ENCODE results near the gene CTCFL. TPM values are rescaled to one million over a fixed set of nuclear protein-coding genes. Genes with fewer than 3 reads are reported as not detected.

CTCFL gene
- total and polyA plus RNA-seq, 3 donors from 2014 or later, result 19.8 to 33.9 (median 24.8) TPM

DNA sequence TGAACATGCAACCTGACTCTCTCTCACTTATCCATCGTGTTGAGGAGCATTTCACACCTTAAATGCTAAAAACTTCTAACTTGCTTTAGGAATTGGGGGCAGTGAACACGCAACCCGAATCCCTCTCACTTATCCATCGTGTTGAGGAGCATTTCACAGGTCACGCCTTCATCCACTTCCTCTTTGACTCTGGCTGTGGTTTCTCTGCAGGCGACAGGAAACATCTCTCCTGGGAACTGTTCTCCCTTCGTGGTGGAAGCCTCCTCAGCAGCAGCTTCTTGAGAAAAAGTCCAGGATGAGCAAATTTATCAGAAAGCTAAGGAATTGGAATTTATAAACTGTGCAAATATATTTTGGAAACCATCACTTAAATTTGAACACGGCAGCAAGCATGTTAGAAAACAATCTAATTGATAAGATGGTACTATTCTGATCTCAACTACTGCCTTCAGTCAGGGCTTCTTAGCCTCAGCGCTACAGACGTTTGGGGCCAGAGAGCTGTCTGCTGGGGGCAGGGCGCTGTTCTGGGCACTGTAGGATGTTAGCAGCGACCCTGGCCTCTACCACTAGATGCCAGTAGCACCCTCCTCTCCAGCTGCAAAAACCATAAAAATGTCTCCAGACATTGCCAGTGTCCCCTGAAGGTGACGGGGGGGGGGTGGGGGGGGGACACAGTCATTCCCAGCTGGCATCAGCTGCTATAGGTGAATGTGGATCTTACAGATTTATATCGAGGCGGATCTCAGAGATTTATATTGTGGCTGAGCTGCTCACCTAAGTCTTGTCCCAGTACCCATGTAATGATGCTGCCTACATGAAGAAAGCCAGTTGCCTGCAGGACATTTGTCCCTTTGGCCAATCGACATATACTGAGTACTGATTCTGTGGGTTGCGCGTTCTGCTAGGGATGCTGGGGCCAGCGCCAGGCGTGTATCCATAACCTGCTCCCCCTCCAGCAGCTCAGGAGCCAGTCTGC lies 26.2 kb downstream of the CTCFL start:
- intact Hi-C loops (cut with DNase I; ENCODE audit: low total_unique reads), result loop anchor here (5.0 kb wide), 1 partner anchor 116 kb away; no protein-coding TSS in a partner anchor
- H3K36me3 ChIP-seq (ENCODE audit: low read depth, missing control alignments), result no peaks in the 10 kb centered on the region
- peak; percentile 55 for DNase-seq
- WGBS, 2 donors, result 55 to 67% methylated on average over 20 of the region's 20 CpGs
- H3K4me3 ChIP-seq, result no peak overlapping the region
- no peak overlapping the region for H3K27ac ChIP-seq
- TF ChIP-seq POLR2A (IDR thresholded peaks at IDR 0.05), result no peak
- TF ChIP-seq, protein P1, sequence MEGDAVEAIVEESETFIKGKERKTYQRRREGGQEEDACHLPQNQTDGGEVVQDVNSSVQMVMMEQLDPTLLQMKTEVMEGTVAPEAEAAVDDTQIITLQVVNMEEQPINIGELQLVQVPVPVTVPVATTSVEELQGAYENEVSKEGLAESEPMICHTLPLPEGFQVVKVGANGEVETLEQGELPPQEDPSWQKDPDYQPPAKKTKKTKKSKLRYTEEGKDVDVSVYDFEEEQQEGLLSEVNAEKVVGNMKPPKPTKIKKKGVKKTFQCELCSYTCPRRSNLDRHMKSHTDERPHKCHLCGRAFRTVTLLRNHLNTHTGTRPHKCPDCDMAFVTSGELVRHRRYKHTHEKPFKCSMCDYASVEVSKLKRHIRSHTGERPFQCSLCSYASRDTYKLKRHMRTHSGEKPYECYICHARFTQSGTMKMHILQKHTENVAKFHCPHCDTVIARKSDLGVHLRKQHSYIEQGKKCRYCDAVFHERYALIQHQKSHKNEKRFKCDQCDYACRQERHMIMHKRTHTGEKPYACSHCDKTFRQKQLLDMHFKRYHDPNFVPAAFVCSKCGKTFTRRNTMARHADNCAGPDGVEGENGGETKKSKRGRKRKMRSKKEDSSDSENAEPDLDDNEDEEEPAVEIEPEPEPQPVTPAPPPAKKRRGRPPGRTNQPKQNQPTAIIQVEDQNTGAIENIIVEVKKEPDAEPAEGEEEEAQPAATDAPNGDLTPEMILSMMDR (IDR thresholded peaks at IDR 0.05), result peak in 1 of 3 experiments; percentile 11
- no peaks in the 10 kb centered on the region for H3K27me3 ChIP-seq
- no peaks in the 10 kb centered on the region for H3K9me3 ChIP-seq
- no peaks in the 10 kb centered on the region for H3K4me1 ChIP-seq

DNA sequence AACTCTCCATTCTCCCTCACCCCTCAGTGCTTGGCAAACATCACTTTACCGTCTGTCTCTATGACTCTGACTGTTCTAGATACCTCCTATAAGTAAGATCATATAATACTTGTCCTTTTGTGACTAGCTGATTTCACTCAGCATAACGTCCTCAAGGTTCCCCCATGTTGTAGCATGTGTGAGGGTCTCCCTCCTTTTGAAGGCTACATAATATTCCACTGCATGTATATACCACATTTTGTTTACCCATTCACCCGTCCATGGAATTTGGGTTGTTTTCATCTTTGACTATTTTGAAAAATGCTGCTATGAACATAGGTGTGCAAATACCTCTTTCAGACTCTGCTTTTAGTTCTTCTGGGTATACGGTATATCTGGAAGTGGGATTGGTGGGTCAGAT lies 28.3 kb downstream of the CTCFL start:
- H3K36me3 ChIP-seq (ENCODE audit: low read depth, missing control alignments), result no peaks in the 10 kb centered on the region
- no peak for DNase-seq
- no peaks in the 10 kb centered on the region for H3K9me3 ChIP-seq
- H3K27ac ChIP-seq, result no peak overlapping the region
- H3K4me1 ChIP-seq, result no peaks in the 10 kb centered on the region
- intact Hi-C loops (cut with DNase I; ENCODE audit: low total_unique reads), result loop anchor here (5.0 kb wide), 1 partner anchor 114 kb away; no protein-coding TSS in a partner anchor
- no peak overlapping the region for H3K4me3 ChIP-seq
- H3K27me3 ChIP-seq, result no peaks in the 10 kb centered on the region
- 90 to 93% methylated on average over 4 of the region's 4 CpGs for WGBS, 2 donors
- TF ChIP-seq, protein P1 (IDR thresholded peaks at IDR 0.05), result no peak
- no peak for TF ChIP-seq POLR2A (IDR thresholded peaks at IDR 0.05)

DNA sequence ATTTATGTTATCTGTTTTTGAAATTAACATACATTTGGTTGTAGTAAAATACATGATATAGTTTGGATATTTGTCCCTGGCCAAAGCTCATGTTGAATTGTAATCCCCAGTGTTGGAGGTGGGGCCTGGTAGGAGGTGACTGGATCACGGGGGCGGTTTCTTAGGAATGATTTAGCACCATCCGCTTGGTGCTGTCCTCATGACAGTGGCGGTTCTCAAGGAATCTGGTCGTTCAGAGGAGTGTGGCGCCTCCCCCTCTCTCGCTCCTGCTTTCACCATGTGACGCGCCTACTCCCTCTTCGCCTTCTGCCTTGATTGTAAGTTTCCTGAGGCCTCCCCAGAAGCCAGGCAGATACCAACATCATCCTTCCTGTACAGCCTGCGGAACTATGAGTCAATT lies 29.0 kb downstream of the CTCFL start:
- DNase-seq, result no peak
- Histone ChIP-seq H3K4me3 (no peak overlapping the region), H3K36me3 (ENCODE audit: low read depth, missing control alignments) (no peaks in the 10 kb centered on the region), H3K27me3 (no peaks in the 10 kb centered on the region), H3K9me3 (no peaks in the 10 kb centered on the region), H3K27ac (no peak overlapping the region), H3K4me1 (no peaks in the 10 kb centered on the region)
- TF ChIP-seq POLR2A (IDR thresholded peaks at IDR 0.05), result no peak
- TF ChIP-seq, protein P1 (IDR thresholded peaks at IDR 0.05), result no peak
- WGBS, 2 donors, result 73 to 76% methylated on average over 11 of the region's 11 CpGs
- intact Hi-C loops (cut with DNase I; ENCODE audit: low total_unique reads), result loop anchor here (5.0 kb wide), 1 partner anchor 114 kb away; no protein-coding TSS in a partner anchor

DNA sequence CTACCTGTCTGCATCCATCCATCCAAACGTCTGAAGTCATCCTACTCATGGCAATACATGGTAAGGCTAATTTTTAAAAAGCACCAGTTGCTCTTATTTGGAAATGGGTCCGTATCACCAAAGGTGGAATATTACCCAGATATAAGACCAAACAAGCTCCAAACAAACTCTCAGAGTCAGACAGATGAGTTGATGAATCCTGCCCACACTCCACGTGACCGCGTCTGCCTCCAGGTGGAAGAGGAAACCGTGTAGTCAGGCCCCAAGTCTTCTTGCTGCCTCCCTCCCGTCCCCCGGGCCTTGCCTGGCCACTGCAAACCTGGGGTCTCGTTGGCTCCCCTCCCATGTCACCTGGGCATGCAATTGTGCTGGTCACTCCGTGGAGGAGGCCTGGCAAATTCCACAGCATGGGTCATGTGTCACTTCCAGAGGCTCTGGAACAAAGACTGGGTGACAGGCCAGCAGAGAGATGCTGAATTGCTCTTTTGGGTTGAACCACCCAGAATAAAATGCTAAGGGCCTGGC lies 31.8 kb downstream of the CTCFL start:
- Histone ChIP-seq H3K4me3 (no peak overlapping the region), H3K36me3 (ENCODE audit: low read depth, missing control alignments) (no peaks in the 10 kb centered on the region), H3K9me3 (no peaks in the 10 kb centered on the region), H3K4me1 (no peaks in the 10 kb centered on the region), H3K27me3 (no peaks in the 10 kb centered on the region), H3K27ac (no peak overlapping the region)
- TF ChIP-seq, protein P1 (IDR thresholded peaks at IDR 0.05), result no peak
- no peak for TF ChIP-seq POLR2A (IDR thresholded peaks at IDR 0.05)
- 73 to 75% methylated on average over 10 of the region's 10 CpGs for WGBS, 2 donors
- DNase-seq, result no peak
- intact Hi-C loops (cut with DNase I; ENCODE audit: low total_unique reads), result no loop called here
